Measurements from ENCODE around the gene IP6K3.

The IP6K3 gene

DNA sequence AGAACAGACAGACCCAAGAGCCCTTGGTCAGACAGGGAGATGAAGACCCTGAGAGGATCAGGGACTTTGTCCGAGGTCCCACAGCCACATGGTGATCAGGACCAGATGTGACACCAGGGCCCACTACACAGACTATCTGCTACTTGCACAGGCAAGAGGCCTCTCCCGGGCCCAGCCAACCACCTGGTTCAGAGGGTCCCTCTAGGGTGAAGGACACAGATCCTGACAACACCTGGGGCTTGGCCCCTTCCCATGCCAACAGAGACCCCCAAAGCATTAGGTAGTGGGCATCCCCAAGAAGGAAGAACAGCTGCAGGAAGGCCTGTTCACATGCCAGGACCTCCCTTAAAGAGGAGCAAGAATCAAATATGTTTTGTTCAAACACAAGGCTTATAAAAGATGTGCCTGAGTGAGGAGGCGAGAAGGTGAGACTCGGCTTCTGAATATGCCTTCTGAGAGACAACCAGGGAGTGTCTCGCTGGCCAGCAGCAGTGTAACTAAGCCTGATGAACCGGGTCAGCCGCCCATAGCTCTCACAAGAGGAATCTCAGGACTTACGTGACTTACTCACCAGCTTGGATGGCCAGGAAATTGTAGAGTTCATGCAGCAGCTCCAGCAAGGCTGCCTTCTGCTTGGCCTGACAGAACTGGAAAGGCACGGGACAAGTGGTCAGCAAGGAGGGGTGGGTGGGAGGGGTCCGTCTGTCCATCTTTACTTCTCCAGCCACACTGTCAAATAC lies 37.2 kb upstream of the IP6K3 start:
- Histone ChIP-seq H4K20me1 (ENCODE audit: control insufficient read depth, insufficient read depth, low read depth, low read length) (peaks cover 15% of the 10 kb centered on the region), H3K27me3 (ENCODE audit: control insufficient read depth, low read length) (no peaks in the 10 kb centered on the region), H3K9me3 (ENCODE audit: control insufficient read depth, insufficient read depth, low read length) (no peaks in the 10 kb centered on the region), H3K36me3 (ENCODE audit: control insufficient read depth, low read length) (peaks cover 87% of the 10 kb centered on the region), H3K79me2 (ENCODE audit: control insufficient read depth, low read length) (peaks cover 45% of the 10 kb centered on the region), H3K4me1 (ENCODE audit: control insufficient read depth, low read length) (peaks cover 23% of the 10 kb centered on the region), H3K27ac (ENCODE audit: low read depth, low read length) (no peak overlapping the region), H3K9me2 (replicated peaks; ENCODE audit: control insufficient read depth, low read length) (no peaks in the 10 kb centered on the region), H3F3A (ENCODE audit: control insufficient read depth, insufficient read depth) (no peaks in the 10 kb centered on the region), H3K4me2 (ENCODE audit: low read length) (no peak overlapping the region), H3K4me3 (ENCODE audit: low read length) (no peak overlapping the region)
- TF ChIP-seq, protein P1, sequence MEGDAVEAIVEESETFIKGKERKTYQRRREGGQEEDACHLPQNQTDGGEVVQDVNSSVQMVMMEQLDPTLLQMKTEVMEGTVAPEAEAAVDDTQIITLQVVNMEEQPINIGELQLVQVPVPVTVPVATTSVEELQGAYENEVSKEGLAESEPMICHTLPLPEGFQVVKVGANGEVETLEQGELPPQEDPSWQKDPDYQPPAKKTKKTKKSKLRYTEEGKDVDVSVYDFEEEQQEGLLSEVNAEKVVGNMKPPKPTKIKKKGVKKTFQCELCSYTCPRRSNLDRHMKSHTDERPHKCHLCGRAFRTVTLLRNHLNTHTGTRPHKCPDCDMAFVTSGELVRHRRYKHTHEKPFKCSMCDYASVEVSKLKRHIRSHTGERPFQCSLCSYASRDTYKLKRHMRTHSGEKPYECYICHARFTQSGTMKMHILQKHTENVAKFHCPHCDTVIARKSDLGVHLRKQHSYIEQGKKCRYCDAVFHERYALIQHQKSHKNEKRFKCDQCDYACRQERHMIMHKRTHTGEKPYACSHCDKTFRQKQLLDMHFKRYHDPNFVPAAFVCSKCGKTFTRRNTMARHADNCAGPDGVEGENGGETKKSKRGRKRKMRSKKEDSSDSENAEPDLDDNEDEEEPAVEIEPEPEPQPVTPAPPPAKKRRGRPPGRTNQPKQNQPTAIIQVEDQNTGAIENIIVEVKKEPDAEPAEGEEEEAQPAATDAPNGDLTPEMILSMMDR (IDR thresholded peaks at IDR 0.05; ENCODE audit: low read depth, low read length, poor library complexity, severe bottlenecking) = no peak
- no peak for TF ChIP-seq EZH2phosphoT487 (IDR thresholded peaks at IDR 0.05; ENCODE audit: borderline replicate concordance, low read length)

DNA sequence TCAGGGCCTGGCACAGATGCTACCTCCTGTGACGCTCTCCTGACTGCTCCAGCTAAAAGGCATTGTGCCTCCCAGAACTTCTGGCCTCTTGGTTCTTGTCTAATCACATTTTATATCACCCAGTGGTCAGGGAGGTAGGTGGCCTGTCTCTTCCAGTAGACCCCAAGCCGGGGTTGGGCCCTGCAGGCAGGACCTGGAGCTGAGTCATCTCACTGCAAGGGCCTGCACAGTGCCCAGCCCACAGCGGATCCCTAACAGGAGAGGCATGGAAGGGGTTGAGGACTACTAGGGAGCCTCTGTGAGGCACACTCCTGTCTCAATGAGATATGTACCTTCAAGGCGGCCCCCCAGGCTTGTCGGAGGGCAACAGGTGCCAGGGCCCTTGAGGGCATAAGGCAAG lies 35.9 kb upstream of the IP6K3 start:
- H3K27ac ChIP-seq (ENCODE audit: low read depth, low read length) = no peak overlapping the region

DNA sequence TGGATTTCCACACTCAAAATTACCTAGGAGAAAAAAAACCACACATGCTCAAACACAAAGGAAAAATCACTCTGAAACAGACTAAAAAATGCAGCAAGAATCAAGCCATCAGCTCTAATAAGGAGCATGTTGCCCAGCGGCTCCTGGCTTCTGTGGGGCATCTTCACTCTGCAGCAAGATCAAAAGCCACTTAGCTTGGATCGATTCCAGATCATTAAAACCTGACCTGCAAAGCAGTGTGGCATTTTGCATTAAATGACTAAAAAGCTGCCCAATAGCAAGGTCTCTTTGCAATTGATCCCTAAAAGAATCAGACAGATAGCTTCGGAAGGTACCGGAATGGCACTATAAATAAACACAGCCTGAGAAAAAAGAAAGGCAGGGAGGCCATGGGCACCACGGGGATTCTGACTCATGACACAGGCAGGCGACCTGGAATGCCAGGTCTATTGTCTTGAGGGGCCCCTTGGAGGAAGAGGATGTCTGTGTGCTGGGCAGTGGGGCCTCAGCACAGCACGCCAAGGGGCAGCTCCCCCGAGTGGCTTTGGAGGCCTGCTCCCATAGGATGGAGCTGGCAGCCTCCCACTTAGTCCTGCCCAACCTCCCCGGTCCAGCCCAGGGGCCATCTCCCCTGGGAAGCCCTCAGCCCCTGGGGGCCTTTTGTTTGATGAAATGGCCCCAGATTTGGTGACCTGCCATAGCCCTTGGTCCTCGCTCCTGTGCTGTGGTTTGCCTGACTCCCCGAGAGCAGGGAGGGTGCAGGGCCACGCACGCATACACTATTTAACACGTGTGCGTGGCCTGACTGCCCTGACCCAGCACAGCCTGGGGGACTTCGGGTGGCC lies 34.6 kb upstream of the IP6K3 start:
- Histone ChIP-seq H3K79me2 (ENCODE audit: control insufficient read depth, low read length) (peaks cover 19% of the 10 kb centered on the region), H4K20me1 (ENCODE audit: control insufficient read depth, insufficient read depth, low read depth, low read length) (peaks cover 4% of the 10 kb centered on the region; the same call in 1 of the 2 replicates), H3K4me2 (ENCODE audit: low read length) (no peak overlapping the region), H3F3A (ENCODE audit: control insufficient read depth, insufficient read depth) (no peaks in the 10 kb centered on the region), H3K27me3 (ENCODE audit: control insufficient read depth, low read length) (no peaks in the 10 kb centered on the region), H3K9me2 (replicated peaks; ENCODE audit: control insufficient read depth, low read length) (no peaks in the 10 kb centered on the region), H3K9me3 (ENCODE audit: control insufficient read depth, insufficient read depth, low read length) (no peaks in the 10 kb centered on the region), H3K36me3 (ENCODE audit: control insufficient read depth, low read length) (peaks cover 97% of the 10 kb centered on the region), H3K4me3 (ENCODE audit: low read length) (no peak overlapping the region), H3K4me1 (ENCODE audit: control insufficient read depth, low read length) (peaks cover 6% of the 10 kb centered on the region), H3K27ac (ENCODE audit: low read depth, low read length) (no peak overlapping the region)
- no peak for TF ChIP-seq EZH2phosphoT487 (IDR thresholded peaks at IDR 0.05; ENCODE audit: borderline replicate concordance, low read length)
- TF ChIP-seq, protein P1 (IDR thresholded peaks at IDR 0.05; ENCODE audit: low read depth, low read length, poor library complexity, severe bottlenecking) = no peak

More for the DNA sequence above, 35.9 kb upstream of the IP6K3 start:
- no peaks in the 10 kb centered on the region for H3F3A ChIP-seq (ENCODE audit: control insufficient read depth, insufficient read depth)
- peaks cover 97% of the 10 kb centered on the region for H3K36me3 ChIP-seq (ENCODE audit: control insufficient read depth, low read length)
- H3K9me3 ChIP-seq (ENCODE audit: control insufficient read depth, insufficient read depth, low read length) = no peaks in the 10 kb centered on the region
- H3K4me3 ChIP-seq (ENCODE audit: low read length) = no peak overlapping the region
- no peaks in the 10 kb centered on the region for H3K9me2 ChIP-seq (replicated peaks; ENCODE audit: control insufficient read depth, low read length)
- H3K4me2 ChIP-seq (ENCODE audit: low read length) = no peak overlapping the region
- H3K79me2 ChIP-seq (ENCODE audit: control insufficient read depth, low read length) = peaks cover 31% of the 10 kb centered on the region
- H3K4me1 ChIP-seq (ENCODE audit: control insufficient read depth, low read length) = peaks cover 19% of the 10 kb centered on the region
- no peaks in the 10 kb centered on the region for H3K27me3 ChIP-seq (ENCODE audit: control insufficient read depth, low read length)
- no peak for TF ChIP-seq EZH2phosphoT487 (IDR thresholded peaks at IDR 0.05; ENCODE audit: borderline replicate concordance, low read length)
- TF ChIP-seq, protein P1 (IDR thresholded peaks at IDR 0.05; ENCODE audit: low read depth, low read length, poor library complexity, severe bottlenecking) = no peak
- H4K20me1 ChIP-seq (ENCODE audit: control insufficient read depth, insufficient read depth, low read depth, low read length) = peaks cover 13% of the 10 kb centered on the region

Measured in DOHH2 (cell line).